H9 (cell line): ENCODE data around the gene EEF2KMT. TPM values are rescaled to one million over a fixed set of nuclear protein-coding genes. Genes with fewer than 3 reads are reported as not detected.
"Not testable (repeated sequence)": the region's sequence is repeated elsewhere in the genome, so short reads cannot be mapped to it uniquely, and the experiment has no call there.

Experiments used
- DNase-seq: peaks from one replicate; pipeline ENCODE4 v3.0.0-alpha.2; 2017
- H2AFZ ChIP-seq: one replicate; pipeline ENCODE4 v1.6.1; 2013; ENCODE audit warnings: mild to moderate bottlenecking, low read length, control low read depth, moderate library complexity
- H2AK5ac ChIP-seq: 2 replicates; pipeline ENCODE4 v1.6.1; 2013; ENCODE audit warnings: low read length, control low read depth, mixed read lengths; ENCODE audit not compliant: insufficient read length
- H2BK120ac ChIP-seq: one replicate; pipeline ENCODE4 v1.6.1; 2013; ENCODE audit warnings: low read depth, mild to moderate bottlenecking, low read length, control low read depth, inconsistent platforms; ENCODE audit not compliant: poor library complexity, severe bottlenecking
- H2BK12ac ChIP-seq: 2 replicates; pipeline ENCODE4 v1.6.1; 2013; ENCODE audit warnings: low read length, control low read depth, mixed read lengths, low read depth; ENCODE audit not compliant: insufficient read length
- H2BK15ac ChIP-seq: 2 replicates; pipeline ENCODE4 v1.6.1; 2013; ENCODE audit warnings: low read depth, low read length, control low read depth
- H2BK20ac ChIP-seq: one replicate; pipeline ENCODE4 v1.6.1; 2013; ENCODE audit warnings: low read depth, mild to moderate bottlenecking, low read length, control low read depth, inconsistent platforms; ENCODE audit not compliant: poor library complexity, severe bottlenecking
- H2BK5ac ChIP-seq: 2 replicates; pipeline ENCODE4 v1.6.1; 2013; ENCODE audit warnings: low read length, control low read depth, mixed read lengths; ENCODE audit not compliant: insufficient read length
- H3K14ac ChIP-seq: 2 replicates; pipeline ENCODE4 v1.6.1; 2013; ENCODE audit warnings: low read length, control low read depth; ENCODE audit not compliant: insufficient read depth
- H3K18ac ChIP-seq: 2 replicates; pipeline ENCODE4 v1.6.1; 2013; ENCODE audit warnings: low read depth, mild to moderate bottlenecking, mixed read lengths, low read length, control low read depth; ENCODE audit not compliant: insufficient read length
- H3K23ac ChIP-seq: 2 replicates; pipeline ENCODE4 v1.6.1; 2013; ENCODE audit warnings: low read length, control low read depth, mixed read lengths, low read depth; ENCODE audit not compliant: insufficient read length
- H3K23me2 ChIP-seq: 2 replicates; pipeline ENCODE4 v1.6.1; 2013; ENCODE audit warnings: low read depth, mild to moderate bottlenecking, mixed read lengths, low read length, control low read depth; ENCODE audit not compliant: insufficient read length, poor library complexity, severe bottlenecking
- H3K27ac ChIP-seq: 2 replicates; pipeline ENCODE4 v1.5.1; 2013; ENCODE audit warnings: low read length, control low read depth, mixed read lengths, low read depth; ENCODE audit not compliant: insufficient read length
- H3K27me3 ChIP-seq: 2 replicates; pipeline ENCODE4 v1.6.1; 2013; ENCODE audit warnings: low read length, control low read depth, inconsistent platforms; ENCODE audit not compliant: insufficient read depth
- H3K4ac ChIP-seq: 2 replicates; pipeline ENCODE4 v1.6.1; 2013; ENCODE audit warnings: low read depth, mild to moderate bottlenecking, control low read depth, inconsistent platforms, low read length, moderate library complexity
- H3K4me1 ChIP-seq: 2 replicates; pipeline ENCODE4 v1.6.1; 2013; ENCODE audit warnings: low read length, control low read depth, inconsistent platforms; ENCODE audit not compliant: insufficient read depth
- H3K4me2 ChIP-seq: 2 replicates; pipeline ENCODE4 v1.6.1; 2013; ENCODE audit warnings: low read length, control low read depth, mixed read lengths; ENCODE audit not compliant: insufficient read length, insufficient read depth
- H3K56ac ChIP-seq: 2 replicates; pipeline ENCODE4 v1.6.1; 2013; ENCODE audit warnings: low read depth, mild to moderate bottlenecking, mixed read lengths, low read length, control low read depth; ENCODE audit not compliant: insufficient read length
- H3K79me1 ChIP-seq: 2 replicates; pipeline ENCODE4 v1.6.1; 2013; ENCODE audit warnings: low read depth, mild to moderate bottlenecking, moderate library complexity, low read length, control low read depth, inconsistent platforms; ENCODE audit not compliant: insufficient read depth, poor library complexity, severe bottlenecking
- H3K79me2 ChIP-seq: 2 replicates; pipeline ENCODE4 v1.6.1; 2013; ENCODE audit warnings: low read length, control low read depth, inconsistent platforms; ENCODE audit not compliant: insufficient read depth
- H3K9ac ChIP-seq: 2 replicates; pipeline ENCODE4 v1.6.1; 2013; ENCODE audit warnings: low read length, control low read depth, mixed read lengths; ENCODE audit not compliant: insufficient read length; ENCODE audit errors: extremely low read depth
- H3K9me3 ChIP-seq: one replicate; pipeline ENCODE4 v1.6.1; 2013; ENCODE audit warnings: low read depth, low read length, inconsistent platforms; ENCODE audit not compliant: control insufficient read depth
- H3T11ph ChIP-seq: one replicate; pipeline ENCODE4 v1.6.1; 2013; ENCODE audit warnings: mild to moderate bottlenecking, low read length, control low read depth, inconsistent platforms
- H4K20me1 ChIP-seq: one replicate; pipeline ENCODE4 v1.6.1; 2013; ENCODE audit not compliant: control insufficient read depth, insufficient read length, insufficient read depth
- H4K5ac ChIP-seq: 2 replicates; pipeline ENCODE4 v1.6.1; 2013; ENCODE audit warnings: low read depth, mild to moderate bottlenecking, mixed read lengths, low read length, control low read depth; ENCODE audit not compliant: insufficient read length
- H4K8ac ChIP-seq: replicated peaks from 2 replicates; pipeline ENCODE4 v1.6.1; 2013; ENCODE audit warnings: low read length, control low read depth, mixed read lengths, low read depth; ENCODE audit not compliant: insufficient read length
- H4K91ac ChIP-seq: 2 replicates; pipeline ENCODE4 v1.6.1; 2013; ENCODE audit warnings: low read depth, mild to moderate bottlenecking, moderate library complexity, mixed read lengths, low read length, control low read depth; ENCODE audit not compliant: insufficient read length
- H3K27ac Mint-ChIP-seq, 3 experiments: 2 replicates in 2 of 3; 3 replicates in 1 of 3; pipeline ENCODE4 v1.8.0; 2020 to 2021; ENCODE audit warnings: mixed read lengths in 3 of 3, mild to moderate bottlenecking in 1 of 3, moderate library complexity in 1 of 3
- H3K27me3 Mint-ChIP-seq: 2 replicates; pipeline ENCODE4 v1.8.0; 2021; ENCODE audit warnings: low read depth, mild to moderate bottlenecking, moderate library complexity, mixed read lengths
- H3K36me3 Mint-ChIP-seq, 3 experiments: 2 replicates in 2 of 3; 3 replicates in 1 of 3; pipeline ENCODE4 v1.8.0; 2020 to 2021; ENCODE audit warnings: low read depth in 3 of 3, mixed read lengths in 3 of 3; ENCODE audit not compliant: insufficient read depth in 1 of 3
- H3K4me1 Mint-ChIP-seq, 2 experiments: 2 replicates each; pipeline ENCODE4 v1.8.0; 2020; ENCODE audit warnings: mixed read lengths in 2 of 2
- H3K4me3 Mint-ChIP-seq, 2 experiments: 2 replicates in 1 of 2; 3 replicates in 1 of 2; pipeline ENCODE4 v1.8.0; 2020 to 2021; ENCODE audit warnings: mild to moderate bottlenecking in 2 of 2, mixed read lengths in 2 of 2, moderate library complexity in 1 of 2
- H3K9me3 Mint-ChIP-seq, 2 experiments: 2 replicates in 1 of 2; 3 replicates in 1 of 2; pipeline ENCODE4 v1.8.0; 2020; ENCODE audit warnings: mild to moderate bottlenecking in 2 of 2, mixed read lengths in 2 of 2, moderate library complexity in 1 of 2
- WGBS: extraction: QIAGEN DNeasy Blood & Tissue Kit; methylation state at CpG from one replicate; pipeline ENCODE4 v1.1.7; 2013; ENCODE audit warnings: missing lambda C conversion rate, low lambda C conversion rate, mixed read lengths; ENCODE audit not compliant: insufficient read length; ENCODE audit errors: extremely low coverage; 5-methylcytosine and 5-hydroxymethylcytosine counted together
- total RNA-seq: library from RNA; stranded (reverse); gene quantifications from 2 replicates; pipeline ENCODE4 v1.2.1, GENCODE V29; 2021

EEF2KMT gene
- total RNA-seq, 1 experiment from 2014 or later = 16.4 TPM

- H4K8ac ChIP-seq, H2BK20ac ChIP-seq, H3K23ac ChIP-seq, H4K5ac ChIP-seq, H4K91ac ChIP-seq, H3K27ac Mint-ChIP-seq, H2BK12ac ChIP-seq, H2BK5ac ChIP-seq, H3K23me2 ChIP-seq, H3K79me2 ChIP-seq, DNase-seq, H3K4me2 ChIP-seq, H3K4me1 ChIP-seq, H3K27ac ChIP-seq, H3K4me3 Mint-ChIP-seq, H2BK120ac ChIP-seq, H3T11ph ChIP-seq, H3K9me3 Mint-ChIP-seq, H3K56ac ChIP-seq, H2BK15ac ChIP-seq, H3K79me1 ChIP-seq, H3K9me3 ChIP-seq, H2AFZ ChIP-seq, H2AK5ac ChIP-seq, H3K27me3 Mint-ChIP-seq, H3K27me3 ChIP-seq, H3K18ac ChIP-seq, H3K14ac ChIP-seq, H4K20me1 ChIP-seq, H3K9ac ChIP-seq, H3K4ac ChIP-seq: not testable (repeated sequence)
- H3K36me3 Mint-ChIP-seq = peaks cover 29 to 67% (median 65%) of the 10 kb centered on the region in 3 experiments; a peak in 6 of 7 replicates
- H3K4me1 Mint-ChIP-seq = peaks cover 7 to 11% of the 10 kb centered on the region in 2 experiments
- no CpG with 5 or more reads among the region's 17 CpGs for WGBS
Measured at GRCh38 chr16:5088936-5089335, 8.7 kb downstream of the EEF2KMT start.

GRCh38 chr16:5088086-5088790, 9.4 kb downstream of the EEF2KMT start:
- not testable (repeated sequence) for H3K9me3 Mint-ChIP-seq, H3K56ac ChIP-seq, H3K79me2 ChIP-seq, H3K18ac ChIP-seq, H4K5ac ChIP-seq, H3K4me1 ChIP-seq, H4K91ac ChIP-seq, DNase-seq, H3K27ac Mint-ChIP-seq, H3K4me2 ChIP-seq, H3K9ac ChIP-seq, H3K27ac ChIP-seq, H2BK20ac ChIP-seq, H3K23ac ChIP-seq, H2AK5ac ChIP-seq, H2AFZ ChIP-seq, H2BK12ac ChIP-seq, H2BK5ac ChIP-seq, H2BK15ac ChIP-seq, H3T11ph ChIP-seq, H4K20me1 ChIP-seq, H3K14ac ChIP-seq, H3K27me3 Mint-ChIP-seq, H4K8ac ChIP-seq, H3K27me3 ChIP-seq, H3K4me3 Mint-ChIP-seq, H2BK120ac ChIP-seq, H3K79me1 ChIP-seq, H3K4ac ChIP-seq, H3K23me2 ChIP-seq, H3K9me3 ChIP-seq
- peaks cover 7 to 11% of the 10 kb centered on the region in 2 experiments for H3K4me1 Mint-ChIP-seq
- no CpG with 5 or more reads among the region's 18 CpGs for WGBS
- peaks cover 25 to 69% (median 64%) of the 10 kb centered on the region in 3 experiments; a peak in 6 of 7 replicates for H3K36me3 Mint-ChIP-seq
